Esophagus muscularis mucosa (tissue), 4 donors: ENCODE data around the gene CES3. TPM values are rescaled to one million over a fixed set of nuclear protein-coding genes. Genes with fewer than 3 reads are reported as not detected.
A peak's percentile ranks its signal among the peaks of the same experiment; 100 is the strongest.

Experiments
- DNase-seq: peaks from one replicate; pipeline ENCODE4 v3.0.0-alpha.2; 2017; ENCODE audit errors: extremely low spot score
- H3K27ac ChIP-seq, 4 donors: fragments of 200-600 bp; sonication (generic); replicated peaks in 1 of 4; 1 replicate in 3 of 4; 2 replicates in 1 of 4; pipeline ENCODE4 v1.5.1; 2016 to 2019; ENCODE audit warnings: mild to moderate bottlenecking in 1 of 4
- H3K27me3 ChIP-seq, 4 donors: fragments of 200-600 bp; sonication (generic); one replicate each; pipeline versions ENCODE4 v1.5.1 to v1.6.0; 2016 to 2019
- H3K36me3 ChIP-seq, 4 donors: fragments of 200-600 bp; sonication (generic); one replicate each; pipeline ENCODE4 v1.5.1; 2016 to 2019
- H3K4me1 ChIP-seq, 4 donors: fragments of 200-600 bp; sonication (generic); one replicate each; pipeline ENCODE4 v1.5.1; 2016 to 2019
- H3K4me3 ChIP-seq, 4 donors: fragments of 200-600 bp; sonication (generic); 1 replicate in 2 of 4; 2 replicates in 2 of 4; pipeline ENCODE4 v1.5.1; 2016 to 2019; ENCODE audit warnings: mild to moderate bottlenecking in 4 of 4, moderate library complexity in 1 of 4
- H3K9me3 ChIP-seq, 4 donors: fragments of 200-600 bp; sonication (generic); 1 replicate in 3 of 4; 2 replicates in 1 of 4; pipeline ENCODE4 v1.5.1; 2016 to 2019
- EP300 ChIP-seq: sonication (generic); formaldehyde crosslinking; IDR thresholded peaks from one replicate; pipeline ENCODE4 v1.6.1; 2017; ENCODE audit warnings: antibody characterized with exemption
- POLR2A ChIP-seq: fragments of 450-650 bp; IDR thresholded peaks from one replicate; pipeline ENCODE4 v1.6.1; 2017; ENCODE audit warnings: antibody characterized with exemption, moderate library complexity, mild to moderate bottlenecking, low read depth
- POLR2AphosphoS5 ChIP-seq, 2 donors: sonication (generic); formaldehyde crosslinking; IDR thresholded peaks; one replicate each; pipeline ENCODE4 v1.6.1; 2017; ENCODE audit warnings: antibody characterized with exemption in 2 of 2
- WGBS: methylation state at CpG from one replicate; pipeline ENCODE4 v1.1.5; 2018; 5-methylcytosine and 5-hydroxymethylcytosine counted together
- intact Hi-C: fragments of 100-400 bp; cut with DNase I; formaldehyde crosslinking; loops from one replicate; pipeline ENCODE4 v1.15.1; 2023
- total RNA-seq, 4 donors: library from RNA; depleted of rRNA; stranded (reverse); fragments of >200 nt; gene quantifications; one replicate each; pipeline versions ENCODE4 v1.1.0 to v1.2.1, GENCODE V29; 2016
- TF ChIP-seq, protein P1 (sequence below), 3 experiments: fragments of 200-600 bp in 2 of 3; fragments of 450-650 bp in 1 of 3; sonication (generic) in 2 of 3; IDR thresholded peaks; one replicate each; pipeline ENCODE4 v1.5.1; 2017 to 2019; ENCODE audit warnings: antibody characterized with exemption in 3 of 3, mild to moderate bottlenecking in 2 of 3, moderate library complexity in 1 of 3

Gene CES3
- total RNA-seq, 4 donors from 2014 or later, result 0.23 to 0.42 (median 0.33) TPM; not detected in 1

DNA sequence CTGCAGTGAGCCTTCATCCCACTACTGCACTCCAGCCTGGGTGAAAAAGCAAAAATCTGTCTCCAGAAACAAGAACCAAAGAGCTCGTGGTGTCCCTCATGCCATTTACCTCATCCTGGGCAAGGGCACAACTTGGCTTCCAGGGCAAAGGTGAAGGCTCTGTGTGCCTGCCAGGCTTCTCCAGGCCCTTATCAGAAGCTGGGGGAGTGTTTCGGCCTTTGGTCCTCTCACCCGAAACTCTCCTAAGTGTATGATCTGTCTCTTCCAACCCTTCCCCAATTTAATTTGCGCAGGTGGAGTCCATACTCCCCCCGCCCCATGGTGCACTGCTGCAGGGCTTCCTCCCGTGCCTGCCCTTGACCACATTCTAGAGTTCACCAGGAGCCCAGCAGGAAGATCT lies 24.6 kb upstream of the CES3 start:
- no peaks in the 10 kb centered on the region for H3K27me3 ChIP-seq
- intact Hi-C loops, result no loop called here
- DNase-seq, result no peak
- H3K27ac ChIP-seq, result peak overlapping the region in 1 of 4 donors; percentile 86
- peaks cover 37 to 58% (median 48%) of the 10 kb centered on the region in 4 donors for H3K4me1 ChIP-seq
- peaks cover 21 to 58% (median 52%) of the 10 kb centered on the region in 4 donors for H3K36me3 ChIP-seq
- no peak for TF ChIP-seq EP300
- TF ChIP-seq, protein P1, sequence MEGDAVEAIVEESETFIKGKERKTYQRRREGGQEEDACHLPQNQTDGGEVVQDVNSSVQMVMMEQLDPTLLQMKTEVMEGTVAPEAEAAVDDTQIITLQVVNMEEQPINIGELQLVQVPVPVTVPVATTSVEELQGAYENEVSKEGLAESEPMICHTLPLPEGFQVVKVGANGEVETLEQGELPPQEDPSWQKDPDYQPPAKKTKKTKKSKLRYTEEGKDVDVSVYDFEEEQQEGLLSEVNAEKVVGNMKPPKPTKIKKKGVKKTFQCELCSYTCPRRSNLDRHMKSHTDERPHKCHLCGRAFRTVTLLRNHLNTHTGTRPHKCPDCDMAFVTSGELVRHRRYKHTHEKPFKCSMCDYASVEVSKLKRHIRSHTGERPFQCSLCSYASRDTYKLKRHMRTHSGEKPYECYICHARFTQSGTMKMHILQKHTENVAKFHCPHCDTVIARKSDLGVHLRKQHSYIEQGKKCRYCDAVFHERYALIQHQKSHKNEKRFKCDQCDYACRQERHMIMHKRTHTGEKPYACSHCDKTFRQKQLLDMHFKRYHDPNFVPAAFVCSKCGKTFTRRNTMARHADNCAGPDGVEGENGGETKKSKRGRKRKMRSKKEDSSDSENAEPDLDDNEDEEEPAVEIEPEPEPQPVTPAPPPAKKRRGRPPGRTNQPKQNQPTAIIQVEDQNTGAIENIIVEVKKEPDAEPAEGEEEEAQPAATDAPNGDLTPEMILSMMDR (IDR thresholded peaks at IDR 0.05), result no peak
- TF ChIP-seq POLR2AphosphoS5 (IDR thresholded peaks at IDR 0.05), result no peak
- TF ChIP-seq POLR2A, result no peak
- WGBS, result 84% methylated on average over 6 of the region's 6 CpGs
- H3K9me3 ChIP-seq, result no peaks in the 10 kb centered on the region
- peak overlapping the region in 2 of 4 donors; percentile 81 to 99 for H3K4me3 ChIP-seq

DNA sequence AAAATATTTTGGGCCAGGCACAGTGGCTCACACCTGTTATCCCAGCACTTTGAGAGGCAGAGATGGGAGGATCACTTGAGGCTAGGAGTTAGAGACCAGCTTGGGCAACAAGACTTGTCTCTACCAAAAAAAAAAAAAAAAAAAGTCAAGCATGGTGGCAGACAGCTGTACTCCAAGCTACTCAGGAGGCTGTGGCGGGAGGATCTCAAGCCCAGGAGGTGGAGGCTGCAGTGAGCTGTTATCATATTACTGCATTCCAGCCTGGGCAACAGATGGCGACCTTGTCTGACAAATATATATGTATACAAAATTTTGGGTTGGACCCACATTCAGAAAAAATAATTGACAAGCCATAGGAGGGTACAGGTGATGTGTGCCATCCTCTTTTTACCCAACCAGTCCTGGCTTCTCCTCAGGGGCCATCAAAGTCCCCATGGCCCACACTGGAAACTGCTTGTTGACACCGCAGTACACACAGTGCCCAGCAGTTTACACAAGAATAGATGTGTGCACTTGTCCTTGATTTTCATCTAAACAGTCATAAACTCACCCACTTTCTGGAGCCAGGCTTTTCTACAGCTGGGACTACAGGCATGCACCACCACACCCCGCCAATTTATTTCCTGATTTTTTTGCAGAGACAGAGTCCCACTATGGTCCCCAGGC lies 24.0 kb upstream of the CES3 start:
- DNase-seq, result no peak
- peaks cover 27 to 58% (median 52%) of the 10 kb centered on the region in 4 donors for H3K36me3 ChIP-seq
- no peak overlapping the region for H3K4me3 ChIP-seq
- TF ChIP-seq EP300 (no peak), POLR2AphosphoS5 (IDR thresholded peaks at IDR 0.05) (no peak), POLR2A (no peak)
- TF ChIP-seq, protein P1 (IDR thresholded peaks at IDR 0.05), result no peak
- H3K27ac ChIP-seq, result no peak overlapping the region
- intact Hi-C loops, result no loop called here
- H3K27me3 ChIP-seq, result no peaks in the 10 kb centered on the region
- WGBS, result 97% methylated on average over 4 of the region's 4 CpGs
- no peaks in the 10 kb centered on the region for H3K9me3 ChIP-seq
- H3K4me1 ChIP-seq, result peaks cover 37 to 57% (median 45%) of the 10 kb centered on the region in 4 donors

DNA sequence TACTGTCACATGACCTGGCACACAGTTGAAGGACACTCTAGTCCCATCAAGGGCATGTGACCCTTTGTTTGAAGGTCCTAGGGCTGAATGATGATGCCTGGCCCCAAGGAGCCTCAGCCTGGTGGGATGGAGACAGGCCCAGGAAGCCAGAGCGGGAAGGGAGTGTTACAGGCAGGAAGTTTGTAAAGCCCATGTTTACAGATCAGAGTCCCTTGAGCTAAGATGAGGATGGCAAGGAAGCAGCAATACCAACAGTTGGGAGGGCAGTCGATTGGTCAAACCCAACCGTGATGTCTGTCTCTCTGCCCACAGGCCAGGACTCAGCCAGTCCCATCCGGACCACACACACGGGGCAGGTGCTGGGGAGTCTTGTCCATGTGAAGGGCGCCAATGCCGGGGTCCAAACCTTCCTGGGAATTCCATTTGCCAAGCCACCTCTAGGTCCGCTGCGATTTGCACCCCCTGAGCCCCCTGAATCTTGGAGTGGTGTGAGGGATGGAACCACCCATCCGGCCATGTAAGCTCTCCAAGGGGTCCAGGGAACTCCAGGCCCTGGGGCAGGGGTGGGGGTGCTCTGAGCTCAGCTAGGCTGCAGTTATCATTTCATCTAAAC lies 23.2 kb upstream of the CES3 start:
- TF ChIP-seq POLR2AphosphoS5 (IDR thresholded peaks at IDR 0.05) (no peak), EP300 (no peak), POLR2A (no peak)
- TF ChIP-seq, protein P1 (IDR thresholded peaks at IDR 0.05), result no peak
- intact Hi-C loops, result no loop called here
- Histone ChIP-seq H3K36me3 (peaks cover 34 to 58% (median 52%) of the 10 kb centered on the region in 4 donors), H3K4me3 (no peak overlapping the region), H3K27me3 (no peaks in the 10 kb centered on the region), H3K27ac (no peak overlapping the region), H3K9me3 (no peaks in the 10 kb centered on the region), H3K4me1 (peaks cover 32 to 49% (median 37%) of the 10 kb centered on the region in 4 donors)
- 91% methylated on average over 10 of the region's 10 CpGs for WGBS
- no peak for DNase-seq

DNA sequence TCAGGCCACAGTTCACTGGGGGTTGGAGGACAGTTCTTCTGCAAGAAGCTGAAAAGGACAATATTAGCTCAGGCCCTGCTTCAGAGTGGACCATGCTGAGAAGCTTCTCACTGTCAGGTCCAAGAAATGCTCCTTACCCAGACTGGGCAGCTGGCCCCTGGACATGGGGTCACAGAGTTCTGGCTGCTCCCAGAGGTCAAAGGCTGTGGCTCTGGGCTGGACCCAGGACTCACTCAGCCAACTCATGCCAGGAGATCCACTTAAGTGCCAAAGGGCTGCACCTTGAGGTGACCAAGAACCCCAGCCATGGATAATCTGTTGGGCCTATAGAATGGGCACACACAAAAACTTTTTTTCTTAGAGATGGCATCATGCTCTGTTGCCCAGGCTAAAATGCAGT lies 21.7 kb upstream of the CES3 start:
- no peak for DNase-seq
- Histone ChIP-seq H3K36me3 (peaks cover 45 to 73% (median 65%) of the 10 kb centered on the region in 4 donors), H3K27me3 (no peaks in the 10 kb centered on the region), H3K27ac (no peak overlapping the region), H3K4me3 (no peak overlapping the region), H3K9me3 (no peaks in the 10 kb centered on the region), H3K4me1 (peaks cover 21 to 38% (median 28%) of the 10 kb centered on the region in 4 donors)
- no peak for TF ChIP-seq EP300
- TF ChIP-seq, protein P1 (IDR thresholded peaks at IDR 0.05), result no peak
- TF ChIP-seq POLR2AphosphoS5 (IDR thresholded peaks at IDR 0.05), result no peak
- no peak for TF ChIP-seq POLR2A
- intact Hi-C loops, result no loop called here
